Neuron (in vitro differentiated cells): ENCODE measurements around the gene GUCY1A1.

ENCODE experiments used
- H2AFZ ChIP-seq: one replicate; pipeline ENCODE4 v1.6.1; 2013; ENCODE audit warnings: low read depth, mild to moderate bottlenecking, inconsistent platforms, low read length, moderate library complexity
- H3K27me3 ChIP-seq: one replicate; pipeline ENCODE4 v1.6.1; 2013; ENCODE audit warnings: low read length; ENCODE audit not compliant: insufficient read depth
- H3K36me3 ChIP-seq: one replicate; pipeline ENCODE4 v1.6.1; 2013; ENCODE audit warnings: low read length; ENCODE audit not compliant: insufficient read depth
- H3K4me1 ChIP-seq: one replicate; pipeline ENCODE4 v1.6.1; 2013; ENCODE audit warnings: low read length; ENCODE audit not compliant: insufficient read depth
- H3K4me3 ChIP-seq: 2 replicates; pipeline ENCODE4 v1.5.1; 2013; ENCODE audit warnings: mild to moderate bottlenecking, low read length, moderate library complexity
- H3K9me3 ChIP-seq: one replicate; pipeline ENCODE4 v1.6.1; 2013; ENCODE audit warnings: low read length

Gene GUCY1A1

GRCh38 chr4:155688860-155689259, 22.2 kb downstream of the GUCY1A1 start:
- Histone ChIP-seq H3K4me1 (no peaks in the 10 kb centered on the region), H2AFZ (no peak overlapping the region), H3K36me3 (no peaks in the 10 kb centered on the region), H3K27me3 (no peaks in the 10 kb centered on the region), H3K4me3 (no peak overlapping the region), H3K9me3 (no peaks in the 10 kb centered on the region)

GRCh38 chr4:155690044-155690837, 23.6 kb downstream of the GUCY1A1 start:
- no peaks in the 10 kb centered on the region for H3K4me1 ChIP-seq
- no peaks in the 10 kb centered on the region for H3K36me3 ChIP-seq
- H2AFZ ChIP-seq, result no peak overlapping the region
- no peaks in the 10 kb centered on the region for H3K9me3 ChIP-seq
- H3K27me3 ChIP-seq, result no peaks in the 10 kb centered on the region
- no peak overlapping the region for H3K4me3 ChIP-seq

GRCh38 chr4:155692361-155692760, 25.7 kb downstream of the GUCY1A1 start:
- H3K4me3 ChIP-seq, result no peak overlapping the region
- H2AFZ ChIP-seq, result no peak overlapping the region
- no peaks in the 10 kb centered on the region for H3K36me3 ChIP-seq
- H3K9me3 ChIP-seq, result no peaks in the 10 kb centered on the region
- no peaks in the 10 kb centered on the region for H3K27me3 ChIP-seq
- H3K4me1 ChIP-seq, result no peaks in the 10 kb centered on the region

GRCh38 chr4:155693015-155693663, 26.5 kb downstream of the GUCY1A1 start:
- no peaks in the 10 kb centered on the region for H3K9me3 ChIP-seq
- no peaks in the 10 kb centered on the region for H3K27me3 ChIP-seq
- no peaks in the 10 kb centered on the region for H3K4me1 ChIP-seq
- H2AFZ ChIP-seq, result no peak overlapping the region
- no peak overlapping the region for H3K4me3 ChIP-seq
- no peaks in the 10 kb centered on the region for H3K36me3 ChIP-seq

- Histone ChIP-seq H3K27me3 (no peaks in the 10 kb centered on the region), H2AFZ (no peak overlapping the region), H3K36me3 (no peaks in the 10 kb centered on the region), H3K4me1 (no peaks in the 10 kb centered on the region), H3K9me3 (no peaks in the 10 kb centered on the region), H3K4me3 (no peak overlapping the region)
Observed at GRCh38 chr4:155694100-155694785, 27.6 kb downstream of the GUCY1A1 start.

GRCh38 chr4:155696226-155696625, 29.6 kb downstream of the GUCY1A1 start:
- H3K4me1 ChIP-seq, result no peaks in the 10 kb centered on the region
- no peaks in the 10 kb centered on the region for H3K27me3 ChIP-seq
- H3K36me3 ChIP-seq, result no peaks in the 10 kb centered on the region
- H3K4me3 ChIP-seq, result no peak overlapping the region
- no peak overlapping the region for H2AFZ ChIP-seq
- no peaks in the 10 kb centered on the region for H3K9me3 ChIP-seq

GRCh38 chr4:155696726-155697125, 30.1 kb downstream of the GUCY1A1 start:
- Histone ChIP-seq H3K4me3 (no peak overlapping the region), H3K9me3 (no peaks in the 10 kb centered on the region), H2AFZ (no peak overlapping the region), H3K4me1 (no peaks in the 10 kb centered on the region), H3K27me3 (no peaks in the 10 kb centered on the region), H3K36me3 (no peaks in the 10 kb centered on the region)

GRCh38 chr4:155701827-155702226, 35.2 kb downstream of the GUCY1A1 start:
- no peaks in the 10 kb centered on the region for H3K9me3 ChIP-seq
- H3K36me3 ChIP-seq, result no peaks in the 10 kb centered on the region
- H3K4me1 ChIP-seq, result peaks cover 4% of the 10 kb centered on the region
- H3K27me3 ChIP-seq, result no peaks in the 10 kb centered on the region
- no peak overlapping the region for H2AFZ ChIP-seq
- no peak overlapping the region for H3K4me3 ChIP-seq

GRCh38 chr4:155703486-155704247, 37.0 kb downstream of the GUCY1A1 start:
- Histone ChIP-seq H3K4me1 (peaks cover 4% of the 10 kb centered on the region), H3K4me3 (no peak overlapping the region)

GRCh38 chr4:155704841-155705404, 38.3 kb downstream of the GUCY1A1 start:
- Histone ChIP-seq H3K9me3 (no peaks in the 10 kb centered on the region), H3K27me3 (no peaks in the 10 kb centered on the region), H3K4me3 (no peak overlapping the region), H3K4me1 (peaks cover 4% of the 10 kb centered on the region), H3K36me3 (no peaks in the 10 kb centered on the region), H2AFZ (no peak overlapping the region)

More at GRCh38 chr4:155703486-155704247, 37.0 kb downstream of the GUCY1A1 start:
- Histone ChIP-seq H3K27me3 (no peaks in the 10 kb centered on the region), H2AFZ (no peak overlapping the region), H3K9me3 (no peaks in the 10 kb centered on the region), H3K36me3 (no peaks in the 10 kb centered on the region)

GRCh38 chr4:155705664-155706063, 39.0 kb downstream of the GUCY1A1 start:
- Histone ChIP-seq H3K9me3 (no peaks in the 10 kb centered on the region), H3K36me3 (no peaks in the 10 kb centered on the region), H3K27me3 (no peaks in the 10 kb centered on the region), H3K4me1 (peaks cover 4% of the 10 kb centered on the region), H2AFZ (no peak overlapping the region), H3K4me3 (no peak overlapping the region)

- Histone ChIP-seq H3K9me3 (no peaks in the 10 kb centered on the region), H2AFZ (no peak overlapping the region), H3K27me3 (no peaks in the 10 kb centered on the region), H3K36me3 (no peaks in the 10 kb centered on the region), H3K4me3 (no peak overlapping the region), H3K4me1 (peaks cover 4% of the 10 kb centered on the region)
Observed at GRCh38 chr4:155706147-155706546, 39.5 kb downstream of the GUCY1A1 start.
